ENCODE data around the gene NCOA1.

DNA sequence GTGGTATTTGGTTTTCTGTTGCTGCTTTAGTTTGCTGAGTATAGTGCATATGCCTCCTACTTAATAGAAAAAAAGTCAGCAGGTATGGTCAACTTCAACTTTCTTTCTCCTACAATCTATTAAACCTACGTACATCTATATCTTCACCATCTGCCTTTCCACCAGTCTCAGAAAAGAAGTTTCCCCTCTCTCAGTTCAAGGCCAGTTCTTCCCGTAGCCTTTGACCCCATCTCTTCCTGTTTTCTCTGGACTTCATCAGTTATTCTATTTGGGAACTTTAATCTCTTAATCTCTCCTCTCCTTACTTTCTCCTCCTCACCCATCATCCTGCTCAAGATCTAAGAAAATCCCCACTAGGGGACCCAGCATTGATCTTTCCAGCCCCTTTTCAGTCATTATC lies 296.5 kb downstream of the NCOA1 start:
- TF ChIP-seq, protein P1, sequence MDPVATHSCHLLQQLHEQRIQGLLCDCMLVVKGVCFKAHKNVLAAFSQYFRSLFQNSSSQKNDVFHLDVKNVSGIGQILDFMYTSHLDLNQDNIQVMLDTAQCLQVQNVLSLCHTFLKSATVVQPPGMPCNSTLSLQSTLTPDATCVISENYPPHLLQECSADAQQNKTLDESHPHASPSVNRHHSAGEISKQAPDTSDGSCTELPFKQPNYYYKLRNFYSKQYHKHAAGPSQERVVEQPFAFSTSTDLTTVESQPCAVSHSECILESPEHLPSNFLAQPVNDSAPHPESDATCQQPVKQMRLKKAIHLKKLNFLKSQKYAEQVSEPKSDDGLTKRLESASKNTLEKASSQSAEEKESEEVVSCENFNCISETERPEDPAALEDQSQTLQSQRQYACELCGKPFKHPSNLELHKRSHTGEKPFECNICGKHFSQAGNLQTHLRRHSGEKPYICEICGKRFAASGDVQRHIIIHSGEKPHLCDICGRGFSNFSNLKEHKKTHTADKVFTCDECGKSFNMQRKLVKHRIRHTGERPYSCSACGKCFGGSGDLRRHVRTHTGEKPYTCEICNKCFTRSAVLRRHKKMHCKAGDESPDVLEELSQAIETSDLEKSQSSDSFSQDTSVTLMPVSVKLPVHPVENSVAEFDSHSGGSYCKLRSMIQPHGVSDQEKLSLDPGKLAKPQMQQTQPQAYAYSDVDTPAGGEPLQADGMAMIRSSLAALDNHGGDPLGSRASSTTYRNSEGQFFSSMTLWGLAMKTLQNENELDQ (tag by site-specific recombination; IDR thresholded peaks at IDR 0.05; ENCODE audit: low read depth): no peak
- TF ChIP-seq KLF10 (tag by site-specific recombination; IDR thresholded peaks at IDR 0.05): no peak
- TF ChIP-seq, protein P2, sequence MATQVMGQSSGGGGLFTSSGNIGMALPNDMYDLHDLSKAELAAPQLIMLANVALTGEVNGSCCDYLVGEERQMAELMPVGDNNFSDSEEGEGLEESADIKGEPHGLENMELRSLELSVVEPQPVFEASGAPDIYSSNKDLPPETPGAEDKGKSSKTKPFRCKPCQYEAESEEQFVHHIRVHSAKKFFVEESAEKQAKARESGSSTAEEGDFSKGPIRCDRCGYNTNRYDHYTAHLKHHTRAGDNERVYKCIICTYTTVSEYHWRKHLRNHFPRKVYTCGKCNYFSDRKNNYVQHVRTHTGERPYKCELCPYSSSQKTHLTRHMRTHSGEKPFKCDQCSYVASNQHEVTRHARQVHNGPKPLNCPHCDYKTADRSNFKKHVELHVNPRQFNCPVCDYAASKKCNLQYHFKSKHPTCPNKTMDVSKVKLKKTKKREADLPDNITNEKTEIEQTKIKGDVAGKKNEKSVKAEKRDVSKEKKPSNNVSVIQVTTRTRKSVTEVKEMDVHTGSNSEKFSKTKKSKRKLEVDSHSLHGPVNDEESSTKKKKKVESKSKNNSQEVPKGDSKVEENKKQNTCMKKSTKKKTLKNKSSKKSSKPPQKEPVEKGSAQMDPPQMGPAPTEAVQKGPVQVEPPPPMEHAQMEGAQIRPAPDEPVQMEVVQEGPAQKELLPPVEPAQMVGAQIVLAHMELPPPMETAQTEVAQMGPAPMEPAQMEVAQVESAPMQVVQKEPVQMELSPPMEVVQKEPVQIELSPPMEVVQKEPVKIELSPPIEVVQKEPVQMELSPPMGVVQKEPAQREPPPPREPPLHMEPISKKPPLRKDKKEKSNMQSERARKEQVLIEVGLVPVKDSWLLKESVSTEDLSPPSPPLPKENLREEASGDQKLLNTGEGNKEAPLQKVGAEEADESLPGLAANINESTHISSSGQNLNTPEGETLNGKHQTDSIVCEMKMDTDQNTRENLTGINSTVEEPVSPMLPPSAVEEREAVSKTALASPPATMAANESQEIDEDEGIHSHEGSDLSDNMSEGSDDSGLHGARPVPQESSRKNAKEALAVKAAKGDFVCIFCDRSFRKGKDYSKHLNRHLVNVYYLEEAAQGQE (tag by site-specific recombination; IDR thresholded peaks at IDR 0.05): no peak
- TF ChIP-seq SCRT1 (tag by site-specific recombination; IDR thresholded peaks at IDR 0.05; ENCODE audit: borderline replicate concordance): no peak
- TF ChIP-seq ZNF10 (tag by site-specific recombination; IDR thresholded peaks at IDR 0.05): no peak
- no peak for TF ChIP-seq ZNF350 (tag by site-specific recombination; IDR thresholded peaks at IDR 0.05)
- no peak for TF ChIP-seq ZNF132 (tag by site-specific recombination; IDR thresholded peaks at IDR 0.05; ENCODE audit: borderline replicate concordance)
- no peak for TF ChIP-seq ZBTB7A (tag by site-specific recombination; IDR thresholded peaks at IDR 0.05; ENCODE audit: low read depth)
- TF ChIP-seq, protein P3, sequence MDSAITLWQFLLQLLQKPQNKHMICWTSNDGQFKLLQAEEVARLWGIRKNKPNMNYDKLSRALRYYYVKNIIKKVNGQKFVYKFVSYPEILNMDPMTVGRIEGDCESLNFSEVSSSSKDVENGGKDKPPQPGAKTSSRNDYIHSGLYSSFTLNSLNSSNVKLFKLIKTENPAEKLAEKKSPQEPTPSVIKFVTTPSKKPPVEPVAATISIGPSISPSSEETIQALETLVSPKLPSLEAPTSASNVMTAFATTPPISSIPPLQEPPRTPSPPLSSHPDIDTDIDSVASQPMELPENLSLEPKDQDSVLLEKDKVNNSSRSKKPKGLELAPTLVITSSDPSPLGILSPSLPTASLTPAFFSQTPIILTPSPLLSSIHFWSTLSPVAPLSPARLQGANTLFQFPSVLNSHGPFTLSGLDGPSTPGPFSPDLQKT (IDR thresholded peaks at IDR 0.05; ENCODE audit: borderline replicate concordance, low read depth, low read length): no peak
- TF ChIP-seq ZEB2 (tag by site-specific recombination; IDR thresholded peaks at IDR 0.05): no peak
- TF ChIP-seq ZNF114 (tag by site-specific recombination; IDR thresholded peaks at IDR 0.05): no peak
